ENCODE results near the gene SEMA6A. TPM values are rescaled to one million over a fixed set of nuclear protein-coding genes. Genes with fewer than 3 reads are reported as not detected.
"Not testable (repeated sequence)": the region's sequence is repeated elsewhere in the genome, so short reads cannot be mapped to it uniquely, and the experiment has no call there.

Gene SEMA6A
- total RNA-seq, 4 donors from 2014 or later, result 22.4 to 118 (median 48.7) TPM

DNA sequence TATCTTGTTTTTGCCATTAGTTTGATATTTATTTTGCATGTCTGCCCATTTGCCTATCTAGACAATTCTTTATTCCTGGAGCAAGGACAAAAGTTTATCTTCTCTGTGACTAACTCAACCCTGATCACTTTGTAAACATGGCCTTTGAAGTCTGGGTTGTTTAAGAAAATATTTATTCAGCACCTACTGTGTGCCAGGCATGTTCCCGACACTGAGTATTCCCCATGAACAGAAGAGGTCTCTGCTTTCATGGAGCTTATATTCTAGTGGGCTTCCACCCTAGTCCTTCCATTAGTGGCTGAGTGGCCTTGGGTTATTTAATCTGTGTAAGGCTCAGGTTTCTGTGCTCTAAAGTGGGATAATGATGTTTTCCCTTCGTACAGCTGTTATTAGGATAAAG is 49.7 kb downstream of the SEMA6A start:
- no peak for DNase-seq
- no peak overlapping the region for H3K27ac ChIP-seq
- H3K27me3 ChIP-seq, result no peaks in the 10 kb centered on the region
- no peaks in the 10 kb centered on the region for H3K4me1 ChIP-seq
- H3K36me3 ChIP-seq, result no peaks in the 10 kb centered on the region
- intact Hi-C loops (cut with DNase I; ENCODE audit: low total_unique reads), result no loop called here
- no peak for TF ChIP-seq POLR2A (IDR thresholded peaks at IDR 0.05)
- H3K9me3 ChIP-seq, result no peaks in the 10 kb centered on the region
- H3K4me3 ChIP-seq, result no peak overlapping the region

DNA sequence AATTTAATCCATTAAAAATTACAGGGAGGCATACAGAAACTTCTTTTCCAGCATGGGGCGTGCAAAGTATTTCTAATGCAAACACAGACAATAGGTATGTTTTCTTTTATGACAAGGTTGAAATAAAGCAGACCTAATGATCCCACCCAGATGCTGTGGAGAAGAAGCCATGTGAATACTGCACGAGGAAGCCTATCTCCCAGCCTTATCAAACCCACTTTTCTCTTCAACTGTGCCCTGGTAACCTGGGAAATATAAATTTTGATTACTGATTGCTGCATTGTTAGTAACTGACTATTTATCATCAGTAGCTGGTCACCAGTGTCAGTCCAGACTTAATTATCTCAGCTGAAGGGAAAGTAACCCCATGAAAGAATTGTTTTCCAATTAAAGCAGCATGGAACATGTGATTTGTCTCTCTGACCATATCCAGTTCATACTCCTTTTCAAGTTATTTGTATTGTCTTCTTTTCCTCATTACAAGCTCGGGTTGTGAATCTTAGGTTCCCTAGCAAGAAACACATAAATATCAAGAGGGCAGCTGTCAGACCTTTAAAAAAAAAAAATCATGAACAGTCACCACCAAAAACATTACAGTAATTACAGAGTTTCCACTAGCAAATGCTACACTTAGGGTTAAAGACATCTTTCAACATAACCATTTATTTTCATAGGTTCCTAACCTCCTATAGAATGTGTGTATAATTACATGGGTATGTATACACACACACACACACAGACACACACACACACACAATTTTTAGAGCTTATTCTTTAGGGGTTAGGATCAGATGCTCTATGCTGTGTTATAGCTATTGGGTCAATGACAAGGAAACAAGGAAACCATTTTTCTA is 50.3 kb downstream of the SEMA6A start:
- H3K4me3 ChIP-seq, result no peak overlapping the region
- H3K27ac ChIP-seq, result no peak overlapping the region
- no peaks in the 10 kb centered on the region for H3K27me3 ChIP-seq
- no peaks in the 10 kb centered on the region for H3K36me3 ChIP-seq
- intact Hi-C loops (cut with DNase I; ENCODE audit: low total_unique reads), result no loop called here
- H3K9me3 ChIP-seq, result no peaks in the 10 kb centered on the region
- DNase-seq, result no peak
- no peak for TF ChIP-seq POLR2A (IDR thresholded peaks at IDR 0.05)
- TF ChIP-seq, protein P1, sequence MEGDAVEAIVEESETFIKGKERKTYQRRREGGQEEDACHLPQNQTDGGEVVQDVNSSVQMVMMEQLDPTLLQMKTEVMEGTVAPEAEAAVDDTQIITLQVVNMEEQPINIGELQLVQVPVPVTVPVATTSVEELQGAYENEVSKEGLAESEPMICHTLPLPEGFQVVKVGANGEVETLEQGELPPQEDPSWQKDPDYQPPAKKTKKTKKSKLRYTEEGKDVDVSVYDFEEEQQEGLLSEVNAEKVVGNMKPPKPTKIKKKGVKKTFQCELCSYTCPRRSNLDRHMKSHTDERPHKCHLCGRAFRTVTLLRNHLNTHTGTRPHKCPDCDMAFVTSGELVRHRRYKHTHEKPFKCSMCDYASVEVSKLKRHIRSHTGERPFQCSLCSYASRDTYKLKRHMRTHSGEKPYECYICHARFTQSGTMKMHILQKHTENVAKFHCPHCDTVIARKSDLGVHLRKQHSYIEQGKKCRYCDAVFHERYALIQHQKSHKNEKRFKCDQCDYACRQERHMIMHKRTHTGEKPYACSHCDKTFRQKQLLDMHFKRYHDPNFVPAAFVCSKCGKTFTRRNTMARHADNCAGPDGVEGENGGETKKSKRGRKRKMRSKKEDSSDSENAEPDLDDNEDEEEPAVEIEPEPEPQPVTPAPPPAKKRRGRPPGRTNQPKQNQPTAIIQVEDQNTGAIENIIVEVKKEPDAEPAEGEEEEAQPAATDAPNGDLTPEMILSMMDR (IDR thresholded peaks at IDR 0.05), result no peak
- no peaks in the 10 kb centered on the region for H3K4me1 ChIP-seq

DNA sequence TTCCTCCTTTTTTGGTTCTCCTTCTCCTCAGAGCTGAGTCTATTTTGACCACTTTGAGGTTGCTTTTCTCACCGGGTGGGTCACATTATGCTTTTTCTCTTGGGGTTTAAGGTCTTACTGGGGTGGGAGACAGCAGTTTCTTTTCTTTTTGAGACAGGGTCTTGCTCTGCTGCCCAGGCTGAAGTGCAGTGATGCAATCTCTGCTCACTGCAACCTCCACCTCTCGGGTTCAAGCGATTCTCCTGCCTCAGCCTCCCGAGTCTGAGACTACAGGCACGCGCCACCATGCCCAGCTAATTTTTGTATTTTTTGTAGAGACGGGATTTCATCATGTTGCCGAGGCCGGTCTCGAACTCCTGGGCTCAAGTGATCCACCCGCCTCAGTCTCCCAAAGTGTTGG is 51.4 kb downstream of the SEMA6A start:
- H3K4me3 ChIP-seq; H3K9me3 ChIP-seq; H3K4me1 ChIP-seq; H3K36me3 ChIP-seq; H3K27ac ChIP-seq; intact Hi-C loops (cut with DNase I; ENCODE audit: low total_unique reads); H3K27me3 ChIP-seq; DNase-seq: not testable (repeated sequence)

DNA sequence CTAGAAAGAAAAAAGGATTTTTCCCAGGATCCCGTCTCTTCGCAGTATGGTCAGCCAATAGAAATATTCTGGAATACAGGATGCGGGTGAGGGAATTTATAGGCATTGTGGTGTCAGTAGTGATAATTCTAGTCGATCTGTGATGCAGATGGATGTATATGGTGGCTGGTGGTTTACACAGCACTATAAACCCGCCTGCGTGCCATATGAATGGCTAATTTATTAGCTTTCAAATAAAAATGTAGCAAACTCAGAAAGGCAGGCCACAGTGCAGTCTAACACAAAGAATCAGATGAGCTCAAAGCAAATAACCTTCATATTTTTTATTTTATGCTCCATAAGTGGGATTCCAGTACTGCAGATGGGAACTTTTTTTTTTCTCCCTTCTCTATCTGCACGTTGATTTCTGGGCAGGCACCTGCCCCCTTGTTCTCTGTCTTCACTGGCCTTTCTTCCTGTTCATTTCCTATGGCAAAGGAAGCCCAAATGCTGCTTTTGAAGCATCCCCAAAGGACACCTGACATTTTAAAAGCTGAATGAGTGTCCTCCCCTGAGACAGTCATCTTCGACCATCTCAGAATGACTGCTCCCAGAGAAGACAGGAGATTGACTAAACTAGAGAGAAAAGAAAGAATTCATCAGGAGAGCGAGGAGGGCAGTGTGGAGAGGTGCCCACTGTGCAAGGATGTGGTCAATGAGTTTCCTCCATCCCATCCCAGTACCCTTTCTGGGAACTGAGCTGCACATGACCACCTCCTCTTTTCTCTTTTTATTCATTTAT is 52.1 kb downstream of the SEMA6A start:
- H3K4me1 ChIP-seq, result no peaks in the 10 kb centered on the region
- H3K4me3 ChIP-seq, result no peak overlapping the region
- no peaks in the 10 kb centered on the region for H3K9me3 ChIP-seq
- DNase-seq, result no peak
- no peak overlapping the region for H3K27ac ChIP-seq
- H3K27me3 ChIP-seq, result no peaks in the 10 kb centered on the region
- H3K36me3 ChIP-seq, result no peaks in the 10 kb centered on the region
- TF ChIP-seq, protein P1 (IDR thresholded peaks at IDR 0.05), result no peak
- no peak for TF ChIP-seq POLR2A (IDR thresholded peaks at IDR 0.05)
- intact Hi-C loops (cut with DNase I; ENCODE audit: low total_unique reads), result no loop called here

DNA sequence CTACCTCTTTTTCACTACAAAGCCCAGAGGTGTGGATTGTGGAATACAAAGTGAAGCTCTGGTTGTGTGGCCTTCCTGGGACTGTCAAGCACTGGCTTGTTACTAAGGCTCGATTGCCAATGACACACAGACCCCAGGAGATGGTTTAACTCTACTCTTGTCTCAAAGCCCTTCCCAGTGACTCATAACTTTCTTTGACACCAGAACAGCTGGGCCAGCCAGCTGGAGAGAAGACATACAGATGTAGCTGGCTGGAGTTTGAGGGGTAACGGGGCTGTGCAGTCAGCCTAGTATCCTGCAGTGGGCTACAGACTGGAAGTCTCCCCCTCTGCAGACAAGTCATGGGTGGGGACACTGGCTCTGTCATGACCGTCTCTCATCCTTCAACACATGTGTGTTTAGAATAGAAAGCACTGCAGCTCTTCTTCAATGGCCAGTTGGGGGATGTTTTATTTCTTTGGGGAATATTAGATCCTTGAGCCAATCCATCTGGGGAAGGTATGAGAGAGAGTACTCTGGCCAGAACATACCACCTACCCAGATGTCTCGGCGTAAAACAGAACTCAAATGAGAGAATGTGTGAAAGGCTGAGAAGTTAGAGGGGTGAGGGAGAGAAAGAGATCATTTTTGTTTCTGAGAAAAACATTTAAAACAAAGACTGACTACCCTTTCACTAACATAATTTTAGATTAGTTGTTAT is 53.3 kb downstream of the SEMA6A start:
- H3K36me3 ChIP-seq, result no peaks in the 10 kb centered on the region
- H3K4me1 ChIP-seq, result no peaks in the 10 kb centered on the region
- no peak for TF ChIP-seq POLR2A (IDR thresholded peaks at IDR 0.05)
- TF ChIP-seq, protein P1 (IDR thresholded peaks at IDR 0.05), result no peak
- intact Hi-C loops (cut with DNase I; ENCODE audit: low total_unique reads), result no loop called here
- no peaks in the 10 kb centered on the region for H3K27me3 ChIP-seq
- DNase-seq, result peak in 1 of 2 donors; percentile 21
- no peak overlapping the region for H3K27ac ChIP-seq
- H3K9me3 ChIP-seq, result no peaks in the 10 kb centered on the region
- no peak overlapping the region for H3K4me3 ChIP-seq
